NOMO-1 treated with DMSO at 0.1 percent for 48 hours (cell line): ENCODE measurements around the gene TSR3.
"Not testable (repeated sequence)": the region's sequence is repeated elsewhere in the genome, so short reads cannot be mapped to it uniquely, and the experiment has no call there.

Source experiments
- DNase-seq: peaks from one replicate; lab custom pipeline; 2025; ENCODE audit not compliant: unreplicated experiment; lab: John Stamatoyannopoulos, UW

TSR3 gene

GRCh38 chr16:1338855-1339675 is 12.6 kb downstream of the TSR3 start:
- DNase-seq = no peak

GRCh38 chr16:1338119-1338730 is 13.5 kb downstream of the TSR3 start:
- DNase-seq = no peak

- DNase-seq = no peak
Measured at GRCh38 chr16:1337486-1337885, 14.2 kb downstream of the TSR3 start.

- no peak for DNase-seq
Measured at GRCh38 chr16:1336619-1337018, 15.1 kb downstream of the TSR3 start.

GRCh38 chr16:1335996-1336395 is 15.7 kb downstream of the TSR3 start:
- DNase-seq = no peak

GRCh38 chr16:1335211-1335971 is 16.3 kb downstream of the TSR3 start:
- DNase-seq = no peak

- DNase-seq = no peak
Measured at GRCh38 chr16:1334739-1335138, 16.9 kb downstream of the TSR3 start.

- no peak for DNase-seq
Measured at GRCh38 chr16:1333854-1334700, 17.6 kb downstream of the TSR3 start.

DNA sequence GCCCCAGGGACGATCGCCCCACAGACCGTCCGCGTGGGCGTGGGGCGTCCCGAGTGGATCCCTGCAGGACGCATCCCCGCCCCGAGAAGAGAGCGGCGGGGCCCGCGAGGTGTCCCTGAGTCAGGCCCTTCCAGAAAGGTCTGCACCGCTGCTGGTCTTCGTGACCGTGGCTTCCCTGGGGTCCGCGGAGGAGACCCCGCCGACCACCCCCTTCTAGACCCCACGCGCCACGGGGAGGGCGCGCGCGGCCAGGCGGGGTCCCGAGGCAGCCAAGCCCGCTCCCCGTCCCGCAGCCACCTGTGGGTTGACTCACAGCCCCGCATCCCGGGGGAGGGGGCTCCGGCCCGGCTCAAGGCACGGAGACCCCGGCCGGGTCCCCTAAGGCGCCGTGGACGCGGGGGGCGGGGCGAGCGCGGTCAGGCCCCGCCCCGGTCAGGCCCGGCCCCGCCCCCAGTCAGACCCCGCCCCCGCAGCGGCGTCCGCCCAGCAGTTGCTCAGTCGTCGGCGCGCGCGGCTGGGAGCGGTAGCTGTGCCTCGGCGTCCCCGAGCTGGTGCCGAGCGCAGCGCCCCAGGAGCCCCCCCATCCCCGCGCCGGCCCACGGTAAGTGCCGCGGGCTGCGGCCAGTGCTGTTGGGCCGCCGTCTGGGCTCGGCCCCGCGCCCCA is 18.4 kb downstream of the TSR3 start, which contains the start of gene BAIAP3:
Gene BAIAP3 (plus strand): TSS at position 497 of the 664 bp plus-strand sequence. CDS start 4,905 bp downstream, outside the sequence.
- DNase-seq = peak; percentile 23

DNA sequence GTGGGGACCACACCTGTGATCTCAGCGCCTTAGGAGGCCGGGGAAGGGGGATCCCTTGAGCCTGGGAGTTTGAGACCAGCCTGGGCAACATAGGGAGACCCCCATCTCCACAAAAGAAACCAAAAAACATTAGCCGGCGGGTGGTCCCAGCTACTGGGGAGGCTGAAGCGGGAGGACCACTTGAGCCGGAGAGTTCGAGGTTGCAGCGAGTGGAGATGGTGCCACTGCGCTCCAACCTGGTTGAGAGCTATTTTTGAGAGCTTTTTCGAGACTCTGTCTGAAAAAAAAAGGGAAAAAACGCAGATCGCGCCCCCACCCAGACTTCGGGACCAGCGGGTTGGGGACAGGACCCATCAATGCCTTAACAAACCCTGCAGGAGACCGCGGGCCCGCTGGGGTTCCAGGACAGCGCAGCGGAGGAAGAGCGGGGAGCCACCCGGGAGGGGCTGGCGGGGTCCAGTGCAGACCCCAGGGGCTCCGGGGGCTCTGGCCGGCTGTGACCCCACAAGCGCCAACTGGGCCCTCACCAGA is 19.0 kb downstream of the TSR3 start:
- DNase-seq = no peak

DNA sequence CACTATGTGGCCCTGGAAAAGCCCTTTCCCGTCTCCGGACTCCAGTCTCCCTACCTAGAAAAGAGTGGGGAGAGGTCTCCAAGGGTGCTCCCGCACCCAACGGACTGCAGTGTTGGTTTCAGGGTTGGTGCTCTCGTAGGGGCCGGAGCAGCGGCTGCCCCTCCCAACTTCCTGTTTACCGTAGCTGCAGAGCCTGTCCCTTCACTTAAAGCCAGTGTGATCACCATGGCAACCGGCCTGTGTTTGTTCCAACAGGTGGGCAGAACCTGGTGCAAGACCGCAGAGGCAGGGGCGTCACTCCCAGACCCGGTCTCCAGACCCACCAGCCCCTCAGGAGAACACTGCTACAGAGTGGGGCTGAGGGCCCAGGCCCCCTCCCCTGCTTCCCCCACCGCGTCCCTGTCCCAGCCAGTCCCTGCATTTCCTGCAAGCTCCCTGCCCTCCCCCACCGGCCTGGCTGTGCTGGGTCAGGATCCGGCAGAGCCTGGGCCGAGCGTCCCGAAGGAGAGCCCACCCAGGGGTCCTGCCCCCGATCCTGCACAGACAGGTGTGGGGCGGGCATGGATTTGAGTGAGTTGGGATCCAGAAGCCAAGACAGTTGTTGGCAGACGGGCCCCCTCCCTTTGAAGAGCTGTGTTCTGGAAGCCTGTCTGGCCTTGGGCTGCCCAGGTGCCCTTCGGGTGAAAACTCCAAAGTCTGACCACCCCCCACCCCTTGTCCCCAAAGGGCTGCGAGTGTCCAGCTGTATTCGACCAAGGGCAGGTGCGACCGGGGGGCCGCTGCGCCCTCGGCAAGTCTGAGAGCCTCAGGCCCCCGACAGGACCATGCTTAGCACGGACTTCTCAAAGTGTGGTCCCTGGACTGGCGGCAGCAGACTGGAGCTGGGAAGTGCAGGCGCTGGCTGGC is 19.7 kb downstream of the TSR3 start:
- peak; percentile 35 for DNase-seq

DNA sequence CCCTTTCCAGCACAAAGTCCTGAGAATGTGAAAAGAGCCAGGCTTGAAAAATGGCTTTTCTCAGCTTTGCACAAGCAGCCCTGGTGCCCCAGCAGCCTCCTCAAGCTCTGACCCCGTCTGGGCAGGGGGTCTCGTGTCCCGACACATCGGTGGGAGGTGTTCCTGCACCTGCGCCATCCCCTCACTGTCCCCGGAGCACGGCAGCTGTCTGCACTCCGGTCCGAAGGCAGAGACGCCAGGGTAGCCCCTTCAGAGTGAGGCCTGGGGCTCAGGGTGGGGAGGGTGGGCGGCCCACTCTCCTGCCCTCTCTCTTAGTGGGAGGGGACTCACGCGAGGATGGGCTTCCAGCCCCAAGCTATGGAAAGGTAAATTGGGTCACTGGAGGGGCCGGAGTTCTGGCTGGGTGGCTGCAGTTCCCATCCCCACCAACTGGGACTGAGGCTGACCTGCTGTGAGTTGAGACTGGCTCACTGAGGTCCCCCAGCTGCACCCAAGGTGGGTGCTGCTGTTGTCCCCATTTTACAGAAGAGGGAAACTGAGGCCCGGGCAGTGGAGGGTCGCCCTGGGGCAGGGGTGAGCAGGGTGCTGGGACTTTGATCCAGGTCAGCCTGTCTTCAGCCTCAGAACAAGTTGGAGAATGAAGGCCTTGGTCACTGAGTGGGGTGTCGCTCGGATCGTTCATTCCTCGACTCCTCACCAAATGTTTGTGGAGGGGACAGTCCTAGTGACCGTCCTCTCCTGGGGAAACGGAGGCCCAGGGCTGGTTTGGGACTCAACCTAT is 20.6 kb downstream of the TSR3 start:
- DNase-seq = no peak

GRCh38 chr16:1330260-1330914 is 21.3 kb downstream of the TSR3 start:
- DNase-seq = no peak

- DNase-seq = not testable (repeated sequence)
Measured at GRCh38 chr16:1328961-1329360, 22.7 kb downstream of the TSR3 start.

GRCh38 chr16:1328136-1328535 is 23.5 kb downstream of the TSR3 start:
- DNase-seq = not testable (repeated sequence)

- DNase-seq = no peak
Measured at GRCh38 chr16:1327619-1327947, 24.1 kb downstream of the TSR3 start.

GRCh38 chr16:1326946-1327618 is 24.6 kb downstream of the TSR3 start:
- DNase-seq = no peak
